ENCODE measurements around the gene GSK3A.

The GSK3A gene

DNA sequence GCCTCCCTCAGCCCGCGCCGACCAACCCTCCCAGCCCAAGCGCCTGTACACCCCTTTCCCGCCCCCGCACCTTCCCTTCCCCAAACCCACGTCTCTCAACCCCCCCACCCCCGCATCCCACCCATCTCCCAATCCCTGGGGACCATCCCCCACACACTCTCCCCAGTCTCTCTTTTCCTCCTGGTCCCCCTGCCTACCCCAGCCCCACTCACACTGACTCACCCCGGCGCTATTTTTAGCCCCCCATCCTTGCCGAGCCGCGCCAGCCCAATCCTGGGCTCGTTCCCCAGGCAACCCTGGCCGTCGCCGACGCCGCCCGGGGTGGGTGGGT, 38.4 kb upstream of the GSK3A start:
- Histone ChIP-seq H3K9me3 (ENCODE audit: control insufficient read depth, low read length) (no peaks in the 10 kb centered on the region), H3K36me3 (ENCODE audit: control insufficient read depth, insufficient read depth, low read length) (peaks cover 18% of the 10 kb centered on the region), H3K27ac (ENCODE audit: low read depth, low read length, severe bottlenecking) (peak overlapping the region; percentile 86), H3K4me3 (ENCODE audit: extremely low read depth, insufficient read depth, low read length, poor library complexity, severe bottlenecking) (peak overlapping the region; percentile 70), H3K4me1 (ENCODE audit: control insufficient read depth, insufficient read depth, low read length, poor library complexity, severe bottlenecking) (peaks cover 57% of the 10 kb centered on the region)
- 0% methylated on average over 5 of the region's 20 CpGs; no CpG with 5 or more reads in 1 of the 2 experiments for WGBS, 2 experiments (ENCODE audit: insufficient coverage in 2 of 2)

DNA sequence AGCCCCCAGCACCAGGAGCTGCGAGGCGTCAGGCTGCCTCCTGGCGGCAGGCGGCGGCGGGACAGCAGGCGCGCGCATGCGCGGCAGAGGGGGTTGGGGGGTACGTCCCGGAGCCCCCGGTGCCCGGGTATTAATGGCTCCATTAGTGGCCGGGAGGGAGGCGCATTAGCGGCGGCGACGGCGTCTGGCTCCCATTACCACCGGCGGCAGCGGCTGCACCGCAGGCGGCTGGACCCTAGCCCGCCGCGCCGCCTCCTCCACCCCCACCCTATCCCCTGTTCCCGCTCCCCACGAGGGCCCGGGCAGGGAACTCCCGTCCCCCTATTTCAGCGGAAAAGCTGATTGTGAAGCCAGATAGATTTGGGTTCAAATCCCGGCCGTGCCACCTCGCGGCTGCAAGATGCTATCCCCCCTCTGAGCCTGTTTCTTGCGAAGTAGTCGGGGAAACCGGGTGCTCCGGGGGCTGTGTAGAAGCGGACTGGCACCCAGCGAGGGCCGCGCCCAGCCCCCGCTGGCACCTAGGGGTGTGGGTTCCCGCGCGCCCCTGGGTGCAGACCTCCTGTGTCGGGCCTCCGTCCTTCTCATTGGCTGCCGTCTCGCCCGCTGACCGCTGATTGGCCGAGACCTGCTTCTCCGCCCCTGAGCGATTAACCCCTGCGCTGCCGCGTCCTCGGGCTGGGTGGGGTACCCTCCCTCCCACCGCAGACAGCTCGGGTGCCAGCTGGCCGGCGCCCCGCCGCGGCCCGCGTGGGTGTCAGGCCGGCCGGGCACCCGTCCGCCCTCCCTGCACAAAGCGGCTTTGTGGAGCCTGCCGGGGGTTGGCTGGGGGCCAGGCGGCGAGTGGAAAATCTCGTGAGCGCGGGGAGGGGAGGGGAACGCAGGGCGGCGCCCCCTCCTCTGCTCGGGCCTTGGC, 37.8 kb upstream of the GSK3A start:
- H3K36me3 ChIP-seq (ENCODE audit: control insufficient read depth, insufficient read depth, low read length): peaks cover 17% of the 10 kb centered on the region
- peaks cover 51% of the 10 kb centered on the region for H3K4me1 ChIP-seq (ENCODE audit: control insufficient read depth, insufficient read depth, low read length, poor library complexity, severe bottlenecking)
- H3K9me3 ChIP-seq (ENCODE audit: control insufficient read depth, low read length): no peaks in the 10 kb centered on the region
- H3K4me3 ChIP-seq (ENCODE audit: extremely low read depth, insufficient read depth, low read length, poor library complexity, severe bottlenecking): peak overlapping the region; percentile 70
- 0 to 1% methylated on average over 52 to 55 of the region's 89 CpGs for WGBS, 2 experiments (ENCODE audit: insufficient coverage in 2 of 2)
- peak overlapping the region; percentile 86 for H3K27ac ChIP-seq (ENCODE audit: low read depth, low read length, severe bottlenecking)

DNA sequence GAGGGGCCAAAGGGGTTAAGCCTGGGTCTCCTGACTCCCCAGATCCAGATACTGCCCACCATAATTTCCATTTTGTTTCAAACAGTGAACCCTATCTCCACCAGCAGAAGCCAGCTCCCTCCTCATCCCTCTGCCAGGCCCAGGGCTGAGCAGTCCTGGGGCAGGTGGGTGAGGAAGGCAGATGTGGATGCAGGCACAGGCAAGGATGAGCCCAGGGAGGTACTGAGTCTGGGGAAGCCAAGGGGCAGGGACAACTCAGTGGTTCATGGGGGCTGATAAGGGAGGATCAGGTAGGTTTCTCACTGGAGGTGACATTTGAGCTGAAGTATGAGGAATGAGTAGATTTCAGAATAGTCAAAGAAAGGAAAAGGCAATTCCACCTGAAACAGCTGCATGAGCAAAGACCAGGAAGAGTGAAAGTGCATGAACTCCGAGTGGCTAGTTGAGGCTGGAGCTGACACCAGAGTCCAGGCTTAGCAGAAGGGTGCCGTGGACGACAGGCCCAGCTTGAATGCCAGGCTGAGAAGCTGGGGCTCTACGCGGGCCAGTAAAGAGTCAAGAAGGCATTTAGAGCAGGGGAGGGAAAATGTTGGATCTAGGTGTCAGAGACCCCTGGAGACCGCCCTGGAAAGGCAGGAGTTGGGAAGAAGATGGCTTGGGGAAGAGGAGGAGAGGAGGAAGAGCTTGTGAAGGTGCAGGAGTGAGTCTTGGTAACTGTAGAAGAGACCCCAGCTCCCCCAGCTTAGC, 36.9 kb upstream of the GSK3A start:
- H3K27ac ChIP-seq (ENCODE audit: low read depth, low read length, severe bottlenecking): peak overlapping the region; percentile 86
- 27 to 45% methylated on average over 2 to 6 of the region's 6 CpGs for whole genome bisulfite sequencing, 2 experiments (ENCODE audit: insufficient coverage in 2 of 2)
- H3K36me3 ChIP-seq (ENCODE audit: control insufficient read depth, insufficient read depth, low read length): peaks cover 25% of the 10 kb centered on the region
- H3K4me1 ChIP-seq (ENCODE audit: control insufficient read depth, insufficient read depth, low read length, poor library complexity, severe bottlenecking): peaks cover 47% of the 10 kb centered on the region
- H3K4me3 ChIP-seq (ENCODE audit: extremely low read depth, insufficient read depth, low read length, poor library complexity, severe bottlenecking): peak overlapping the region; percentile 70
- no peaks in the 10 kb centered on the region for H3K9me3 ChIP-seq (ENCODE audit: control insufficient read depth, low read length)

DNA sequence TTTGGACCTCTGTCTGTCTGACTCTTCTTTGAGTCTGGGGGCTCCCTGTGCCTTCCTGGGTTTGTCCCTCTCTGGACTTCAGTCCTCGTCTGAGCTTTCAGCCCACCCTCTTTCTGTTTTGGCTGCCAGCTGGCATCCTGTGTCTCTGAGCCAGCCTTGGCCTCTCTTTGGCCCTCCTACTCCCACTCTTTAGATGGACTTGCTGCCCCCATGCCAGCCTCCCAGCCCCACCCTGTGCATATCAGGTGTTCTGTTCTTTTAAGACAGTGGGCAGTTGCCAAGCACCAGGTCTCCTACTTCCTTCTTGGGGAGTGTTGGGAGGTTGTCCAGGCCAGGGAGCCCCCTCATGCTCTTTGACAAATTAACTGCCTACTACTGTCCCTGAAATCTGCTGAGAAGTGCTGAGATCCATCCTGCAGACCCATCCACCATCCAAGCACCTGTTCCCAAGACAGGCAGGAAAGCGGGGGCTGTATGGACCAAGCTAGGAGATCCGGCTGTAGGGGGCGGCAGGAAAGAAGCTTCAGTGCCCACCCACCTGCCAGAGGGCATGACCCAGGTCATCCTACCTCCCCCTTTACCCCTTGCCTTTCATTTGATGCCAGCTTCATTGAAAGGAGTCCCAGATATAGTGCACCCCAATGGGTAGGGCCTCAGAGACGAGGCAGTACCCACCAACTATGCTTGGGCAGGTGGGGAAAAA, 36.2 kb upstream of the GSK3A start:
- Histone ChIP-seq H3K27ac (ENCODE audit: low read depth, low read length, severe bottlenecking) (peak overlapping the region; percentile 29), H3K4me1 (ENCODE audit: control insufficient read depth, insufficient read depth, low read length, poor library complexity, severe bottlenecking) (peaks cover 47% of the 10 kb centered on the region), H3K36me3 (ENCODE audit: control insufficient read depth, insufficient read depth, low read length) (peaks cover 33% of the 10 kb centered on the region), H3K4me3 (ENCODE audit: extremely low read depth, insufficient read depth, low read length, poor library complexity, severe bottlenecking) (no peak overlapping the region), H3K9me3 (ENCODE audit: control insufficient read depth, low read length) (no peaks in the 10 kb centered on the region)
- 86 to 95% methylated on average over 4 of the region's 5 CpGs for WGBS, 2 experiments (ENCODE audit: insufficient coverage in 2 of 2)

DNA sequence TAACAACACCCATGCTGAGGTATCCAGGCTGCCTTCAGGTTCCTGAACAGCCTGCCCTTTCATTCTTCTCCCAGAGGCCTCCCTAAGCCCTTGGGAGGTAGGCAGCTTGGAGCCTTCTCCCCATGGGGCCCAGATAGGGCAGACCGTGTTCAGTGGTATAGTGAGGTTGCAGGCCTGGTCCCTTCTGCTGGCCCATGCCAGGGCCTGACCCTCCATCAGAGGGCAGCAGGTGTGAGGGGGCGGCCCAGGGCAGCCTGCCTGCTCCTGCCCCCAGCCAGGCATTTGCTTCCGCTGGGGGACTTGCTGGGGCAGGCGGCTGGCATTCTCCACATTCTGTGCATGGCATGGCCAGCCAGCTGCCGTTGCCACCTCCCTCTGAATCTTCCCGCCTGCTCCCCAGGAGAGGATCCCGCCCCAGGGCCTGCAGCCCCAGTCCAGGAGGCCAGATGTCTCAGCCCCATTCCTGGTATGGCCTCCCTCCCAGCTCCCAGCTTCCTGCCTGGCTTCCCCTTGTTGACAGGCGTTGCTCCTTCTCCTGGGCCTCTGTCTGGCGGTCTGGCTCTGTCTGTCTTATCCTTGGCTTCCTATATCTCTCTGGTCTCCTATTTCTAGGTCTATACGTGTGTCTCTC, 35.5 kb upstream of the GSK3A start:
- H3K36me3 ChIP-seq (ENCODE audit: control insufficient read depth, insufficient read depth, low read length): peaks cover 39% of the 10 kb centered on the region
- H3K4me1 ChIP-seq (ENCODE audit: control insufficient read depth, insufficient read depth, low read length, poor library complexity, severe bottlenecking): peaks cover 42% of the 10 kb centered on the region
- WGBS, 2 experiments (ENCODE audit: insufficient coverage in 2 of 2): 86 to 89% methylated on average over 9 to 10 of the region's 10 CpGs
- H3K27ac ChIP-seq (ENCODE audit: low read depth, low read length, severe bottlenecking): peak overlapping the region; percentile 29
- H3K4me3 ChIP-seq (ENCODE audit: extremely low read depth, insufficient read depth, low read length, poor library complexity, severe bottlenecking): no peak overlapping the region
- H3K9me3 ChIP-seq (ENCODE audit: control insufficient read depth, low read length): no peaks in the 10 kb centered on the region

DNA sequence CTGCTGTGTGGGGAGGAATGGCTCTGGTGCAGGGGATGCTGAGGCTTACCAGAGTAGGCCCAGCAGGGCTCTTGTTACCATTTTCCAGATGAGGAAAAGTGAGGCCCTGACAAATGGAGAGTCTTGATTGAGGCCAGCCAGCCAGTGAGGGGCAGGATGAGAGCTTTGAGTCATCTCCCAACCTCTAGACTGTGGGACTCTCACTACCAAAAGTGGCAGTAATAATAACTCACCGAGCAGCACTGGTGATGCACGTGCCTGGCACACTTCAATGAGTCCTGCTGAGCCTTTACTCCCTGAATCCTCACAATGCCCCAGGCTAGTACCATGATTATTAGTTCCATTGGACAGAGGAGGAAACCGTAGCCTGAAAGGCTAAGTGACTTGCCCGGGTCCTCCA, 34.4 kb upstream of the GSK3A start:
- Histone ChIP-seq H3K4me3 (ENCODE audit: extremely low read depth, insufficient read depth, low read length, poor library complexity, severe bottlenecking) (no peak overlapping the region), H3K4me1 (ENCODE audit: control insufficient read depth, insufficient read depth, low read length, poor library complexity, severe bottlenecking) (peaks cover 32% of the 10 kb centered on the region), H3K36me3 (ENCODE audit: control insufficient read depth, insufficient read depth, low read length) (peaks cover 50% of the 10 kb centered on the region), H3K9me3 (ENCODE audit: control insufficient read depth, low read length) (no peaks in the 10 kb centered on the region), H3K27ac (ENCODE audit: low read depth, low read length, severe bottlenecking) (no peak overlapping the region)
- 92 to 96% methylated on average over 4 of the region's 4 CpGs for WGBS, 2 experiments (ENCODE audit: insufficient coverage in 2 of 2)

DNA sequence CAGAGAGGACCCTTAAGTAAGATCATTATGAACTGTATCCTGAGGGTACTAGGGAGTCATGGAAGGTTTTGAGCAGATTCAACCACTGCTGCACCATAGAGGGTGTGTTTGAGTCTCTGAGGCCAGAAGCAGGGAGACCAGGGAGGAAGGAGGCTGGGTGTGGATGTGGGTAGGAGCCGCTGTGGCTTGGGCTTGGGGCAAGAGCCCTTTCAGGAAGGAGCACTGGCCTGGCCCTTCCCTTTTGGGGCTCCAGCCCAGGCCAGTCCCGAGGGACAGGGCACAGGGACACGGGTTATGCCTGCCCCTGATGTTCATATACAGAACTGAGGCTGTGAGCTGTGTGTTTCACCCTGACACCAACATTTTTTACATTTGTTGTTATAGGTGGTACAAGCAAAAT, 33.9 kb upstream of the GSK3A start:
- Histone ChIP-seq H3K4me3 (ENCODE audit: extremely low read depth, insufficient read depth, low read length, poor library complexity, severe bottlenecking) (no peak overlapping the region), H3K4me1 (ENCODE audit: control insufficient read depth, insufficient read depth, low read length, poor library complexity, severe bottlenecking) (peaks cover 32% of the 10 kb centered on the region), H3K9me3 (ENCODE audit: control insufficient read depth, low read length) (no peaks in the 10 kb centered on the region), H3K27ac (ENCODE audit: low read depth, low read length, severe bottlenecking) (no peak overlapping the region), H3K36me3 (ENCODE audit: control insufficient read depth, insufficient read depth, low read length) (peaks cover 56% of the 10 kb centered on the region)
- 100% methylated on average over 1 of the region's 3 CpGs for WGBS, 2 experiments (ENCODE audit: insufficient coverage in 2 of 2)

DNA sequence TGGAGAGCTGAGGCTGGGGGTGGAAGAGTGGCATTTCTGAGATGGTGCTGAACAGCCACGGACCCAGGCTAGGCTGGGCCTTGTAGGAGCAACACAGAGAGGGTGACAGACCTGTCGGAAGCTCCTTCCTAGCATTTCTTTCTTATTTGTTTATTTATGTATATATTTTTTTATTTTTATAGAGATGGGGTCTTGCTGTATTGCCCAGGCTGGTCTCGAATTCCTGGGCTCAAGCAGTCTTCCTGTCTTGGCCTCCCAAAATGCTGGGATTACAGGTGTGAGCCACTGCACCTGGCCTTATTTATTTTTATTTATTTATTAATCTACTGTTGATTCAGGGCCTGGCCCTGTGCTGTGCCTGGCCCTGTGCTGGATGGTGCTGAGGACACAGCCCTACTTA, 33.1 kb upstream of the GSK3A start:
- Histone ChIP-seq H3K36me3 (ENCODE audit: control insufficient read depth, insufficient read depth, low read length) (peaks cover 56% of the 10 kb centered on the region), H3K4me3 (ENCODE audit: extremely low read depth, insufficient read depth, low read length, poor library complexity, severe bottlenecking) (no peak overlapping the region), H3K4me1 (ENCODE audit: control insufficient read depth, insufficient read depth, low read length, poor library complexity, severe bottlenecking) (peaks cover 37% of the 10 kb centered on the region), H3K9me3 (ENCODE audit: control insufficient read depth, low read length) (no peaks in the 10 kb centered on the region), H3K27ac (ENCODE audit: low read depth, low read length, severe bottlenecking) (no peak overlapping the region)
- WGBS, 2 experiments (ENCODE audit: insufficient coverage in 2 of 2): 100% methylated on average over 1 of the region's 3 CpGs; no CpG with 5 or more reads in 1 of the 2 experiments

DNA sequence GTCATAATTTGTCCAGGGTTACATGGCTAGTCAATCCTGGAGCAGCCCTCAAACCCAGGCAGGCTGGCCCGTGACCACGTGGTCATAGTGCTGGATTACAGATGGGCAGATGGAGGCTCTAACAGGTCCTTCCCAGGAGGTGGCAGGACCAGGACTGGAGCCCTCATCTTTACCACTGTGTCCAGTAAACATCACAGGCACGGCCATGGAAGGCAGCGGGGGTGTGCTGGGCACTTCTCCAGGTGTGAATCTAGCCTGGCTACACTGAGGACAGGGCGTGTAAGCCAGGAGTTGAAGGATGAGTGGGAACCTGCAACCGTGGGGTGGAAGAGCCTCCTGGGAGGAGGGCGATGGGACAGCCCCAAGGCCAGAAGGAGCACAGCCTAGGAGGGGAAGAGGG, 32.7 kb upstream of the GSK3A start:
- Histone ChIP-seq H3K27ac (ENCODE audit: low read depth, low read length, severe bottlenecking) (no peak overlapping the region), H3K36me3 (ENCODE audit: control insufficient read depth, insufficient read depth, low read length) (peaks cover 56% of the 10 kb centered on the region), H3K4me3 (ENCODE audit: extremely low read depth, insufficient read depth, low read length, poor library complexity, severe bottlenecking) (no peak overlapping the region), H3K9me3 (ENCODE audit: control insufficient read depth, low read length) (no peaks in the 10 kb centered on the region), H3K4me1 (ENCODE audit: control insufficient read depth, insufficient read depth, low read length, poor library complexity, severe bottlenecking) (peaks cover 41% of the 10 kb centered on the region)
- 89 to 91% methylated on average over 7 of the region's 7 CpGs for WGBS, 2 experiments (ENCODE audit: insufficient coverage in 2 of 2)

DNA sequence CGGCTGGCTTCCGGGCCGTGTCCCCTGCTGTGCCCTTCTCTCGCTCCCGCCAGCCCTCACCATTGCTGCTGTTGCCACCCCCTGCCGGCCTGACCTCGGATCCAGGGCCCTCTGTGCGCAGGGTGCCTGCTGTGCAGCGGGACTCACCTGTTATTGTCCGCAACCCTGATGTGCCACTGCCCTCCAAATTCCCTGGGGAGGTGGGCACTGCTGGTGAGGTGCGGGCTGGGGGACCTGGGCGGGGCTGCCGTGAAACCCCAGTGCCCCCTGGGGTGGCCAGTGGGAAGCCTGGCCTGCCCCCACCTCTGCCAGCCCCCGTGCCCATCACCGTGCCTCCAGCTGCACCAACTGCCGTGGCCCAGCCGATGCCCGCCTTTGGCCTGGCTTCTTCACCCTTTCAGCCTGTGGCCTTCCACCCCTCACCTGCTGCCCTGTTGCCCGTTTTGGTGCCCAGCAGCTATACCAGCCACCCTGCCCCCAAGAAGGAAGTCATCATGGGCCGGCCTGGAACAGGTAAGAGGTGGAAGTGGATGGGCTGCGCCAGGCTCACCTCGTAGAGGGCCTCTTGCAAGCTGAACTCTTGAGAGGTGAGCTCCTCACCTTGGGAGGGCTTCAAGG, 31.8 kb upstream of the GSK3A start:
- Histone ChIP-seq H3K9me3 (ENCODE audit: control insufficient read depth, low read length) (no peaks in the 10 kb centered on the region), H3K27ac (ENCODE audit: low read depth, low read length, severe bottlenecking) (no peak overlapping the region), H3K4me1 (ENCODE audit: control insufficient read depth, insufficient read depth, low read length, poor library complexity, severe bottlenecking) (peaks cover 43% of the 10 kb centered on the region), H3K4me3 (ENCODE audit: extremely low read depth, insufficient read depth, low read length, poor library complexity, severe bottlenecking) (no peak overlapping the region), H3K36me3 (ENCODE audit: control insufficient read depth, insufficient read depth, low read length) (peaks cover 56% of the 10 kb centered on the region)
- WGBS, 2 experiments (ENCODE audit: insufficient coverage in 2 of 2): 94 to 95% methylated on average over 15 to 20 of the region's 22 CpGs
